CD4-positive, alpha-beta T cell treated with Interleukin-12 subunit alpha and Interleukin-12 subunit beta, for 1 hour (primary cell): ENCODE measurements around the gene LIME1.
"Not testable (repeated sequence)": the region's sequence is repeated elsewhere in the genome, so short reads cannot be mapped to it uniquely, and the experiment has no call there.

ENCODE experiments used
- DNase-seq: peaks from one replicate; pipeline ENCODE4 v3.0.0-alpha.2; 2020

LIME1 gene

DNA sequence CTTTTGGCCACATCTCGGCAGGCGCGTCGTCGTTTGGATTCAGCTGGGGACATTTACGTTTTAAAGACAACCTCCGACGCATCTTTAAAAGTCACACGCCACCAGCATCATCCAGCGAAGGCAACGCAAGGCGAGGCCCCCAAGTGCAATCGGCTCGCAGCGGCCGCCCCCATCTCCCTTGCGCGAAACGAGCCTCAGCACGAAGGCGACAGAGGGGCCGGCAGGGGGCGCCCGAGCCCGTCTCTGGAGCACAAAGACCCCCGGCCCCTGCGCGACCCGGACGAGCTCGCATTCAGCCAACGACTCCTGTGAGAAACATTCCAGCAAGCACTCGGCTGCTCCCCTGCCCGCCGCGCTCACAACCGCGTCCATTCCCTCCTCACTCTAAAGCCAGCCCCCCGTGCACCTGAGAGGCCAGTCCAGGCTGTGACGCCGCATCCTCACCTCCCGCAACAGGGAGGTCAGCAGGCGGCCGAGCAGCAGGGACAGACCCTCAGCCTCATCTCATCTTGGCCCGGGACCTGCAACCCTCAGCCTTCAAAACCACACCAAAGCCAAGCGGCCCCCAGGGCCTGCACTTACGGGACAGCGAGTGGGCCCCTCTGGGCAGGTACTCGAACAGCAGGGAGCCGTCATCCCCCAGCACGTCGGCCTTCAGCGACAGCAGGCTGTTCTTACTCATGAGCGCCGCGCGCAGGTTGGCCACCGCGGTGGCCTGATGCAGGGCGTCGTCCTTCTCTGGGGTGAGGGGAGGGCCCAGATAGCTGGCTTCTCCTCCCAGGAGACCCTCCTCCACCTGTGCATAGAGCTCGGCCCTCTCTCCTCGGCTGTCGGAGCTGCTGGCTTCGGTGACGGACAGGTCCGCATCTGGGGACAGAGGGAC lies 38.9 kb downstream of the LIME1 start:
- peak; percentile 37 for DNase-seq

DNA sequence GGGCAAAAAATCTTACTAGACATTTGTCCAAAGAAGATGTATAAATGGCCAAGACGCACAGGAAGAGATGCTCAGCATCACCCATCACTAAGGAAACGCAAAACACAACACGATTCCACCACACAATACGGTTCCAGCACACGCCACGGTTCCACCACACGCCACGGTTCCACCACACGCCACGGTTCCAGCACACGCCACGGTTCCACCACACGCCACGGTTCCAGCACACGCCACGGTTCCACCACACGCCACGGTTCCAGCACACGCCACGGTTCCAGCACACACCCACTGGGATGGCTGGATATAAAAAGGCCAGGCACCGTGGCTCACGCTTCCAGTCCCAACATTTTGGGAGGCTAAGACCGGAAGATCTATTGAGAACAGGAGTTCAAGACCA lies 40.4 kb downstream of the LIME1 start:
- not testable (repeated sequence) for DNase-seq

DNA sequence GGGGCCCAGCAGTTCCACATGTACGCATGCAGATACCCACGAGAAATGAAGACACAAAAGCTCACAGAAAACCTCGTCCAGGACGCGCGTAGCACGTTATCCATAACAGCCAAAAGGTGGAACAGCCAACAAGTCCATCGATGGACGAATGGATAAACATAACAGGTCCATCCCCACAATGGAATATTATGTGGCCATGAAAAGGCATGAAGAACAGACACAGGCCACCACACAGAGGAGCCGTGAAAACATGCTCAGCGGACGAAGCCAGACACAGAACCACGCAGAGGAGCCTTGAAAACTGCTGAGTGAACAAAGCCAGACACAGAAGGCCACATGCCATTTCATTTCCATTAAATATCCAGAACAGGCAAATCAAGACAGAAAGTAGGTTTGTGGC lies 41.1 kb downstream of the LIME1 start:
- DNase-seq: no peak

DNA sequence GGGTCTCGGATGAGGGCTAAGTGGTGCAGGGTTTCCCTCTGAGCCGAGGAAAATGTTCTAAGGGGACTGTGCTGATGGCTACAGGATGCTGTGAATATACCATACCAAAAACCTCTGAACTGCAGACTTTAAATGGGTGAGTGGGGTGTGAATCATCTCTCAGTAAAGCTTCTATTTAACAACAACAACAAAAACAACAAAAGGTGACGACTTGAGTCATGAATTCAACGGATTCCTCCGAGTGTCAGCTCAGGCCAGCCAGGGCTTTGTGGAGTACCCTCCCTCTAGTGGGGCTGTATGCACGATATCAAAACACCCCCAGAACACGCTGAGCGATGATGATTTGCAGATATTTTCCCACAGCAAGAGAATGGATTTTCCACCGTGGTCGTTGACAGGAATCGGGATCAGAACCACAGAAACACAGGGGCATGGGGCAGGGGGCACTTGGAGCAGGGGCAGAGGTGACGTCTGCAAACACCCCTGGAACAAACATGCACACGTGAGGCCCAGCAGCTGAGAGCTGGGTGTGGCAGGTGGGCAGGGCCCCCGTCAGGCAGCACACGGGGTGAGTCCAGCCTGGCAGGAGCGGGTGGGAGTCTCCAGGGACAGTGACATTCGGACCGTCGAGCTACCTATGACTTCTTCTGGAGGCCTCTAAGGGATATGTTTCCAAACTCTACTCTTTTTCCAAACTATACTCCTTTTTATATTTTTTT lies 41.7 kb downstream of the LIME1 start:
- no peak for DNase-seq

DNA sequence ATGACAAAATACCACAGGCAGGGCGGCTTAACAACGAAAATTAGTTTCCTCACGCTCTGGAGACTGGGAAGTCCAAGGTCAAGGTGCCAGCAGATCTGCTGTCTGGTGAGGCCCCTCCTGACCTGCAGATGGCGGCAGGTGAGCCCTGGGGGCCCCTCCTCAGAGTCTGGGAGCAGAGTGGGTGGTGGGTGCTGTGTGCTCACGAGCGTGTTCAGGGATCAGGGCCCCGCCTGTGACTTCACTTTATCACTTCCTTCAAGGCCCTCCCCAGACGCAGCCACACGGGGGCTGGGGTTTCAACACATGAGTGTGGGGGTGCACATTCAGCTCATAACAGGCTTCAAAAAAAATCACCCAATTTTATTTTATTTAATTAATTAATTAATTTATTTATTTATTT lies 42.4 kb downstream of the LIME1 start:
- DNase-seq: no peak

- no peak for DNase-seq
Observed at GRCh38 chr20:63781181-63781580, 44.7 kb downstream of the LIME1 start.

DNA sequence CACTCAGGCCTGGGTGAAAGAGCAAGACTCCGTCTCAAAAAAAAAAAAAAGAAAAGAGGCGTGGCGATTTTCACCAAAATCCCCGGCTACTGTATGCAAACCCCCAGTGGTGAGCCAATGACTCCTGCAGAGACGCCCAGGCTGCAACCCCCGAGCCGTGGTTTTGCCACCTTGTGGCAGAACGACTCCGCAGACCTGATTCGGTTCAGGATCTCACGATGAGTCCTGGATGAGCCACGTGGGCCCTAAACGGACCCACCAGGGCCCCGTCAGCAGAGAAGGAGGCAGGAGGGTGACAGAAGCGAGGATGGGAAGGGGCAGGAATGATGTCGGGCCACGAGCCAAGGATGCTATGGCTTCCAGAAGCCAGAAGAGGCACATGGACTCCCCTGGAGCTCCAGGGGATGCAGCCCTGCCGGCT lies 45.6 kb downstream of the LIME1 start:
- DNase-seq: peak; percentile 84

DNA sequence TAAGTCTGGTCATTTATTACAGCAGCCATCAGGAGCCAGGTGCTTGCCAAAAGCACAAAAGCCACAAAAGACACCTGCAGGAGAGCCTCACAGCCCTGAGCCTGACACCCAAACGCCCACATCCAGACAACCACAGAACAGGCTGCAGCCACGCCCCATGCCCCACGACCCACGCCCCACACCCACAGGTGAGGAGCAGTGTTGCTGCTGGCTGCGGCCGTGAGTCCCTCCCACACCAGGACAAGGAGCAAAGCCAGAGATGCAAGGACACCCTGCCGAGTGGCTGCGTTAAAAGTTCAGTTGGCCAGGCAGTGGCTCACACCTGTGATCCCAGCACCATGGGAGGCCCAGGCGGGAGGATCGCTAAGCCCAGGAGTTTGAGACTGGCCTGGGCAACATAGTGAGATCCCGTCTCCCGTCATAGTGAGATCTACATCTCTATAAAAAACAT lies 46.1 kb downstream of the LIME1 start:
- no peak for DNase-seq

DNA sequence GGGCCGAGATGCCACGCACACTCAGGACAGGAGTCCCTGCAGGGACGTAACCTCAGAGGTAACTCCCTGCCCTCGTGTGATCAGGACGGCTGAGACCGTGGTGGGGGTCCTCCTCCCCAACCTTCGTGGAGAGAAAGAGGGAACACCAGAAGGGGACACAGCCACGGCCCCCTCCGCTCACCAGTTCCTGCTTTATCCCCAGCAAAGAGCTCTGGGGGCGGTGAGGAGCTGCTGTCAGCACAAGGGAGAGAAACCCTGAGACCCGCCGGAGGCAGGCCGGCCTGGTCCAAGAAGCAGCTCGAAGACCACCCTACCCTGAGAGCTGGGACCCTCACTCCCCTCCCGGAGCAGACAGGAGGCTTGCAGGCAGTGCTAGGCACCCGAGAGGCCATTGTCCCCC lies 47.5 kb downstream of the LIME1 start:
- no peak for DNase-seq

GRCh38 chr20:63785691-63786131 lies 49.2 kb downstream of the LIME1 start:
- DNase-seq: no peak

- no peak for DNase-seq
Observed at GRCh38 chr20:63787302-63787701, 50.8 kb downstream of the LIME1 start.

DNA sequence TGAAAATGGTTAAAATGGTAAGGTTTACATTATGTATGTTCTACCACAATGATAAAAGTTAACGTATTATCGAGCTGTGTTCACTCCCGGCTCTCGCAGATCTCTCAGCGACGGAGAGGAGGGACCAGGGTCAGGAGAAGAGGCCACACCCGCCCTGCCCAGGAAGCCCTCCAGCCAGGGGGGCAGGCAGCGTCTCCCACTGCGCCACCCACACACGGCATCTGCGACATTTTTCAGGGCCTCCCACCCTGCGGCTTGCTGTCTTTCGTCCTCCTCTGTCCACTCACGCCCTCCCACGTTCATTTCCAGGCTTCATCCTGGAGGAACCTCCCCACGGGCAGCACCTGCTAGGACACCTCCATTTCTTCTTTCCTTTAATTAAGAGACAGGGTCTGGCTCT lies 51.3 kb downstream of the LIME1 start:
- no peak for DNase-seq
